GM18520 (cell line): ENCODE measurements around the gene KDSR.
A peak's percentile ranks its signal among the peaks of the same experiment; 100 is the strongest.

Experiments used
- ATAC-seq: cut with Tn5 transposase; IDR thresholded peaks from one replicate; pipeline ENCODE4 v1.9.1; 2021; ENCODE audit not compliant: unreplicated experiment

The KDSR gene

GRCh38 chr18:63367053-63367953, at the start of gene KDSR:
KDSR (minus strand) TSS chr18:63367206; CDS start chr18:63367118, 88 bp downstream.
- ATAC-seq: peak; percentile 75

- ATAC-seq: no peak
Observed at GRCh38 chr18:63412953-63413352, 45.9 kb upstream of the KDSR start.

GRCh38 chr18:63410792-63411191, 43.8 kb upstream of the KDSR start:
- ATAC-seq: no peak

GRCh38 chr18:63409301-63409700, 42.3 kb upstream of the KDSR start:
- no peak for ATAC-seq

GRCh38 chr18:63407734-63408133, 40.7 kb upstream of the KDSR start:
- ATAC-seq: no peak

GRCh38 chr18:63405986-63406385, 39.0 kb upstream of the KDSR start:
- no peak for ATAC-seq

- ATAC-seq: no peak
Observed at GRCh38 chr18:63402246-63403162, 35.5 kb upstream of the KDSR start.

- ATAC-seq: no peak
Observed at GRCh38 chr18:63399300-63399699, 32.3 kb upstream of the KDSR start.

GRCh38 chr18:63397349-63397748, 30.3 kb upstream of the KDSR start:
- ATAC-seq: no peak

- no peak for ATAC-seq
Observed at GRCh38 chr18:63395503-63395902, 28.5 kb upstream of the KDSR start.

GRCh38 chr18:63394954-63395353, 27.9 kb upstream of the KDSR start:
- ATAC-seq: no peak

GRCh38 chr18:63387861-63388260, 20.9 kb upstream of the KDSR start:
- no peak for ATAC-seq

- no peak for ATAC-seq
Observed at GRCh38 chr18:63382843-63383242, 15.8 kb upstream of the KDSR start.

- no peak for ATAC-seq
Observed at GRCh38 chr18:63379639-63379962, 12.6 kb upstream of the KDSR start.

- ATAC-seq: no peak
Observed at GRCh38 chr18:63378919-63379638, 12.1 kb upstream of the KDSR start.

GRCh38 chr18:63377275-63377980, 10.4 kb upstream of the KDSR start:
- ATAC-seq: no peak

- ATAC-seq: no peak
Observed at GRCh38 chr18:63376538-63376937, 9.5 kb upstream of the KDSR start.

- no peak for ATAC-seq
Observed at GRCh38 chr18:63374540-63374939, 7.5 kb upstream of the KDSR start.

GRCh38 chr18:63373161-63373560, 6.2 kb upstream of the KDSR start:
- no peak for ATAC-seq

- no peak for ATAC-seq
Observed at GRCh38 chr18:63368611-63369010, 1.6 kb upstream of the KDSR start.
